KMS-11 (cell line): ENCODE results near the gene ROPN1.

ENCODE experiments used
- H2AFZ ChIP-seq: fragments of 200-600 bp; sonication (generic); 2 replicates; pipeline ENCODE4 v1.6.1; 2016; ENCODE audit warnings: antibody characterized with exemption, mixed run types, low read depth
- H3K27ac ChIP-seq: fragments of 200-600 bp; sonication (generic); 2 replicates; pipeline ENCODE4 v1.6.1; 2016; ENCODE audit warnings: mild to moderate bottlenecking, mixed run types
- H3K27me3 ChIP-seq: fragments of 200-600 bp; sonication (generic); 2 replicates; pipeline ENCODE4 v1.6.1; 2017; ENCODE audit warnings: mild to moderate bottlenecking, low read depth, mixed run types, moderate library complexity; ENCODE audit not compliant: insufficient read depth
- H3K36me3 ChIP-seq: fragments of 200-600 bp; sonication (generic); 2 replicates; pipeline ENCODE4 v1.6.1; 2017; ENCODE audit warnings: mild to moderate bottlenecking, mixed run types; ENCODE audit not compliant: insufficient read depth
- H3K4me1 ChIP-seq: fragments of 200-600 bp; sonication (generic); 2 replicates; pipeline ENCODE4 v1.6.1; 2016; ENCODE audit warnings: mild to moderate bottlenecking, low read depth, mixed run types; ENCODE audit not compliant: poor library complexity, severe bottlenecking
- H3K4me2 ChIP-seq: fragments of 200-600 bp; sonication (generic); 2 replicates; pipeline ENCODE4 v1.7.0; 2016; ENCODE audit warnings: mild to moderate bottlenecking, mixed run types
- H3K4me3 ChIP-seq: fragments of 200-600 bp; sonication (generic); IDR thresholded peaks from 2 replicates; pipeline ENCODE4 v1.6.1; 2017; ENCODE audit warnings: low read depth, low read length, mixed read lengths; ENCODE audit not compliant: insufficient read depth
- H3K79me2 ChIP-seq: fragments of 200-600 bp; sonication (generic); 2 replicates; pipeline ENCODE4 v1.6.1; 2016; ENCODE audit warnings: low read depth, mixed run types; ENCODE audit not compliant: insufficient read depth
- H3K9ac ChIP-seq: fragments of 200-600 bp; sonication (generic); 2 replicates; pipeline ENCODE4 v1.6.1; 2016; ENCODE audit warnings: mild to moderate bottlenecking, mixed run types
- H4K20me1 ChIP-seq: fragments of 200-600 bp; sonication (generic); 2 replicates; pipeline ENCODE4 v1.6.1; 2016; ENCODE audit warnings: mild to moderate bottlenecking, mixed run types; ENCODE audit not compliant: insufficient read depth
- CTCF ChIP-seq: fragments of 200-600 bp; sonication (generic); conservative IDR thresholded peaks from 2 replicates; pipeline ENCODE4 v1.6.1; 2017; ENCODE audit warnings: low read depth, mild to moderate bottlenecking, antibody characterized with exemption, low read length, moderate library complexity, mixed read lengths

ROPN1 gene

GRCh38 chr3:124034844-124035152, 42.9 kb upstream of the ROPN1 start:
- Histone ChIP-seq H3K9ac (no peak overlapping the region), H3K36me3 (no peaks in the 10 kb centered on the region), H2AFZ (no peak overlapping the region), H3K79me2 (no peaks in the 10 kb centered on the region), H3K27ac (no peak overlapping the region), H4K20me1 (no peaks in the 10 kb centered on the region), H3K27me3 (peaks cover 9% of the 10 kb centered on the region; the same call in 1 of the 2 replicates), H3K4me2 (no peak overlapping the region), H3K4me1 (no peaks in the 10 kb centered on the region), H3K4me3 (no peak overlapping the region)
- TF ChIP-seq CTCF = no peak

GRCh38 chr3:124034016-124034843, 42.3 kb upstream of the ROPN1 start:
- Histone ChIP-seq H2AFZ (peak overlapping the region; percentile 90), H3K4me2 (peak overlapping the region; percentile 75), H3K79me2 (no peaks in the 10 kb centered on the region), H3K4me1 (no peaks in the 10 kb centered on the region), H3K27ac (no peak overlapping the region), H4K20me1 (no peaks in the 10 kb centered on the region), H3K27me3 (peaks cover 9% of the 10 kb centered on the region; the same call in 1 of the 2 replicates), H3K36me3 (no peaks in the 10 kb centered on the region), H3K4me3 (peak overlapping the region; percentile 43), H3K9ac (peak overlapping the region; percentile 34; the same call in 1 of the 2 replicates)
- no peak for TF ChIP-seq CTCF

- H3K27me3 ChIP-seq = peaks cover 9% of the 10 kb centered on the region; the same call in 1 of the 2 replicates
- peak within 1 kb of the TSS; percentile 65 for H3K9ac ChIP-seq
- peak within 1 kb of the TSS; percentile 90 for H2AFZ ChIP-seq
- no peaks in the 10 kb centered on the region for H4K20me1 ChIP-seq
- no peak within 1 kb of the TSS for H3K27ac ChIP-seq
- H3K36me3 ChIP-seq = no peaks in the 10 kb centered on the region
- peak within 1 kb of the TSS; percentile 43 for H3K4me3 ChIP-seq
- H3K4me2 ChIP-seq = peak within 1 kb of the TSS; percentile 75
- TF ChIP-seq CTCF = no peak
- no peaks in the 10 kb centered on the region for H3K4me1 ChIP-seq
- H3K79me2 ChIP-seq = no peaks in the 10 kb centered on the region
Observed at GRCh38 chr3:124033360-124034015, 41.6 kb upstream of the ROPN1 start, which contains the start of gene KALRN. KALRN (plus strand) TSS chr3:124033369.

- peak; percentile 40 for TF ChIP-seq CTCF
- Histone ChIP-seq H3K79me2 (no peaks in the 10 kb centered on the region), H4K20me1 (no peaks in the 10 kb centered on the region), H3K9ac (peak overlapping the region; percentile 65), H3K4me2 (peak overlapping the region; percentile 75), H3K27ac (no peak overlapping the region), H2AFZ (peak overlapping the region; percentile 90), H3K4me3 (peak overlapping the region; percentile 43), H3K27me3 (peaks cover 9% of the 10 kb centered on the region; the same call in 1 of the 2 replicates), H3K36me3 (no peaks in the 10 kb centered on the region), H3K4me1 (no peaks in the 10 kb centered on the region)
Observed at GRCh38 chr3:124032881-124033359, 41.0 kb upstream of the ROPN1 start.
